HepG2 (cell line): ENCODE measurements around the gene CD81. TPM values are rescaled to one million over a fixed set of nuclear protein-coding genes. Genes with fewer than 3 reads are reported as not detected.

Source experiments
- ATAC-seq: fragments of 200-7000 bp; cut with Tn5 transposase; 3 replicates; pipeline ENCODE4 v1.9.1; 2020; ENCODE audit warnings: mild to moderate bottlenecking, moderate library complexity
- BruUV-seq: library from RNA; stranded (reverse); fragments of 400-500 nt; replicated peaks from 2 replicates; lab custom pipeline; 2021; lab: Mats Ljungman, UMichigan
- CTCF ChIA-PET: fragments of 300-600 bp; formaldehyde crosslinking; extraction: SDS; loops from one replicate; lab custom pipeline; 2021; ENCODE audit warnings: low total read pairs, inconsistent platforms, low intra/inter-chr PET ratio; lab: Yijun Ruan, JAX
- POLR2A ChIA-PET: fragments of 350-600 bp; sonication (Branson Sonifier 250); formaldehyde crosslinking; loops from one replicate; lab custom pipeline; 2020; ENCODE audit warnings: antibody characterized with exemption, inconsistent platforms; lab: Yijun Ruan, JAX
- DNase-seq: peaks from one replicate; pipeline ENCODE4 v3.0.0-alpha.2; 2015; ENCODE audit warnings: low spot score
- FAIRE-seq: peaks from 3 replicates; lab custom pipeline; 2011; peaks lifted over from hg19 to GRCh38; lab: Jason Lieb, UNC
- H2AFZ ChIP-seq: one replicate; pipeline ENCODE4 v1.6.1; 2011; ENCODE audit warnings: low read length, inconsistent platforms
- H3K27ac ChIP-seq: fragments of 300-600 bp; 3 replicates; pipeline ENCODE4 v1.8.0; 2011; ENCODE audit warnings: mixed run types, mild to moderate bottlenecking, mixed read lengths, low read length, inconsistent platforms; ENCODE audit not compliant: insufficient read depth; ENCODE audit errors: extremely low read length
- H3K27me3 ChIP-seq, 2 experiments: fragments of 200-600 bp in 1 of 2; 2 replicates in 1 of 2; 3 replicates in 1 of 2; pipeline versions ENCODE4 v1.6.0 to v1.8.0; 2011; ENCODE audit warnings: low read length in 2 of 2, mild to moderate bottlenecking in 2 of 2, moderate library complexity in 2 of 2, inconsistent platforms in 1 of 2; ENCODE audit not compliant: insufficient read depth in 2 of 2, control insufficient read depth in 1 of 2
- H3K36me3 ChIP-seq, 2 experiments: fragments of 200-600 bp in 1 of 2; replicated peaks in 1 of 2; 2 replicates in 1 of 2; 3 replicates in 1 of 2; pipeline versions ENCODE4 v1.5.1 to v1.8.0; 2011; ENCODE audit warnings: low read length in 2 of 2, inconsistent platforms in 1 of 2; ENCODE audit not compliant: insufficient read depth in 2 of 2, control insufficient read depth in 1 of 2
- H3K4me1 ChIP-seq: 2 replicates; pipeline ENCODE4 v1.5.1; 2012; ENCODE audit warnings: low read length, inconsistent platforms; ENCODE audit not compliant: insufficient read depth
- H3K4me2 ChIP-seq: 2 replicates; pipeline ENCODE4 v1.6.0; 2011; ENCODE audit warnings: low read depth, low read length, inconsistent platforms
- H3K4me3 ChIP-seq, 3 experiments: fragments of 200-600 bp in 1 of 3; sonication (generic), shearing (Covaris generic) in 1 of 3; replicated peaks in 1 of 3; 2 replicates each; pipeline ENCODE4 v1.5.1; 2011 to 2016; ENCODE audit warnings: low read length in 3 of 3, inconsistent platforms in 2 of 3, low read depth in 2 of 3, mild to moderate bottlenecking in 2 of 3, control low read depth in 1 of 3, mixed read lengths in 1 of 3; ENCODE audit not compliant: insufficient read depth in 1 of 3
- H3K79me2 ChIP-seq: one replicate; pipeline ENCODE4 v1.6.1; 2011; ENCODE audit warnings: low read length, inconsistent platforms; ENCODE audit not compliant: insufficient read depth
- H3K9ac ChIP-seq: 2 replicates; pipeline ENCODE4 v1.6.0; 2011; ENCODE audit warnings: mild to moderate bottlenecking, low read depth, low read length, inconsistent platforms; ENCODE audit not compliant: insufficient read depth
- H3K9me3 ChIP-seq: 2 replicates; pipeline ENCODE4 v1.5.1; 2012; ENCODE audit warnings: mild to moderate bottlenecking, low read length
- H4K20me1 ChIP-seq: 2 replicates; pipeline ENCODE4 v1.6.0; 2011; ENCODE audit warnings: inconsistent platforms, mild to moderate bottlenecking, low read length, moderate library complexity; ENCODE audit not compliant: insufficient read depth
- BRD4 ChIP-seq: sonication (generic); formaldehyde crosslinking; IDR thresholded peaks from 2 replicates; pipeline ENCODE4 v1.4.0; 2020; ENCODE audit warnings: missing genetic modification reagents
- DNMT3B ChIP-seq: conservative IDR thresholded peaks from 2 replicates; pipeline ENCODE4 v1.6.1; 2016; ENCODE audit warnings: missing biosample characterization, control low read depth
- ETV5 ChIP-seq: IDR thresholded peaks from 2 replicates; pipeline ENCODE4 v1.6.1; 2018; ENCODE audit warnings: missing biosample characterization, missing genetic modification reagents, inconsistent platforms, borderline replicate concordance
- EZH2 ChIP-seq: conservative IDR thresholded peaks from 2 replicates; pipeline ENCODE4 v1.6.1; 2012; ENCODE audit warnings: mild to moderate bottlenecking, low read depth, low read length, moderate library complexity
- KLF16 ChIP-seq, 2 experiments: sonication (generic) in 1 of 2; formaldehyde crosslinking in 1 of 2; IDR thresholded peaks; 2 replicates each; pipeline versions ENCODE4 v1.6.1 to v1.8.0; 2016 to 2023; ENCODE audit warnings: missing genetic modification reagents in 2 of 2, missing compliant biosample characterization in 1 of 2
- MAX ChIP-seq: IDR thresholded peaks from 2 replicates; pipeline ENCODE4 v1.6.1; 2012; ENCODE audit warnings: inconsistent platforms
- NFKBIZ ChIP-seq: IDR thresholded peaks from 2 replicates; pipeline ENCODE4 v1.6.1; 2018; ENCODE audit warnings: missing genetic modification reagents, missing compliant biosample characterization
- SETDB1 ChIP-seq: sonication (generic); formaldehyde crosslinking; IDR thresholded peaks from 2 replicates; pipeline ENCODE4 v1.5.1; 2020; ENCODE audit warnings: missing genetic modification reagents, mild to moderate bottlenecking, borderline replicate concordance
- SIX1 ChIP-seq: sonication (generic); formaldehyde crosslinking; IDR thresholded peaks from 2 replicates; pipeline ENCODE4 v1.4.0; 2020; ENCODE audit warnings: missing genetic modification reagents, borderline replicate concordance
- TIGD3 ChIP-seq: sonication (generic); formaldehyde crosslinking; IDR thresholded peaks from 2 replicates; pipeline ENCODE4 v1.5.1; 2020; ENCODE audit warnings: mild to moderate bottlenecking, missing genetic modification reagents, borderline replicate concordance
- USF2 ChIP-seq, 2 experiments: sonication (generic) in 1 of 2; formaldehyde crosslinking in 1 of 2; IDR thresholded peaks; 2 replicates each; pipeline versions ENCODE4 v1.5.1 to v1.6.1; 2011 to 2020; ENCODE audit warnings: borderline replicate concordance in 1 of 2, low read depth in 1 of 2, low read length in 1 of 2, mild to moderate bottlenecking in 1 of 2, missing genetic modification reagents in 1 of 2, moderate library complexity in 1 of 2
- ZNF557 ChIP-seq: sonication (generic); formaldehyde crosslinking; IDR thresholded peaks from 2 replicates; pipeline ENCODE4 v1.4.0; 2020; ENCODE audit warnings: missing genetic modification reagents
- ZNF619 ChIP-seq: sonication (generic); formaldehyde crosslinking; IDR thresholded peaks from 2 replicates; pipeline ENCODE4 v1.4.0; 2020; ENCODE audit warnings: mild to moderate bottlenecking, missing genetic modification reagents
- ZNF704 ChIP-seq: sonication (generic); formaldehyde crosslinking; IDR thresholded peaks from 2 replicates; pipeline ENCODE4 v1.8.1; 2023; ENCODE audit warnings: mild to moderate bottlenecking, inconsistent platforms, moderate library complexity, missing genetic modification reagents, borderline replicate concordance
- WGBS: methylation state at CpG from one replicate; pipeline ENCODE4 v1.1.6; 2017; ENCODE audit warnings: low lambda C conversion rate; 5-methylcytosine and 5-hydroxymethylcytosine counted together
- in situ Hi-C: cut with HindIII; loops from 2 replicates; pipeline ENCODE4 v1.10.0; 2017; ENCODE audit warnings: low pct_unique_long_range_greater_than_20kb; ENCODE audit not compliant: extremely low pct_ligation_motif_present
- intact Hi-C: fragments of 100-400 bp; cut with micrococcal nuclease; formaldehyde crosslinking; loops from one replicate; pipeline ENCODE4 v1.10.0; 2022; ENCODE audit not compliant: unreplicated experiment
- polyA plus RNA-seq, 8 experiments: library from polyadenylated mRNA; depleted of rRNA in 3 of 8; stranded (reverse) in 7 of 8; unstranded in 1 of 8; fragments of >200 nt; fragmentation: Illumina TruSeq in 4 of 8; extraction: Trizol in 4 of 8; gene quantifications; 2 replicates each; pipeline versions ENCODE4 v1.2.1 to v1.2.3, GENCODE V29; 2011 to 2016; ENCODE audit warnings: low read depth in 4 of 8, missing spikeins in 1 of 8, mixed read lengths in 1 of 8; ENCODE audit not compliant: insufficient read depth in 1 of 8
- total RNA-seq, 5 experiments: library from RNA; depleted of rRNA; stranded (reverse); fragments of >200 nt; fragmentation: Illumina TruSeq; extraction: Trizol; gene quantifications; 2 replicates each; pipeline ENCODE4 v1.2.3, GENCODE V29; 2016; ENCODE audit warnings: low read depth in 1 of 5

Gene CD81
- total and polyA plus RNA-seq, 2 of the 13 experiments (the other 11 are each of a cell fraction or from before 2014, with no cell fraction given), result not detected

GRCh38 chr11:2358754-2359442 is 18.2 kb upstream of the CD81 start (continued):
- TF ChIP-seq USF2 (IDR thresholded peaks at IDR 0.05; ENCODE audit: low read depth, low read length) (peak; percentile 31; the same call in 1 of the 2 replicates), USF2 (CRISPR knock-in tag; IDR thresholded peaks at IDR 0.05; ENCODE audit: borderline replicate concordance) (no peak)

- H3K4me1 ChIP-seq, result no peaks in the 10 kb centered on the region
- CTCF ChIA-PET, result no interaction called here
- H3K79me2 ChIP-seq, result no peaks in the 10 kb centered on the region
- DNase-seq, result no peak
- no peak overlapping the region for H2AFZ ChIP-seq
- no peak overlapping the region for H3K27ac ChIP-seq
- H3K36me3 ChIP-seq, result no peaks in the 10 kb centered on the region
- POLR2A ChIA-PET, result no interaction called here
- H3K9me3 ChIP-seq, result no peaks in the 10 kb centered on the region
- in situ Hi-C loops (no loop called here), intact Hi-C loops (no loop called here)
- H4K20me1 ChIP-seq, result no peaks in the 10 kb centered on the region
- WGBS, result 7% methylated on average over 3 of the region's 9 CpGs
- TF ChIP-seq ETV5, result no peak
- no peak for TF ChIP-seq DNMT3B (CRISPR knock-in tag)
- TF ChIP-seq ZNF557 (CRISPR knock-in tag), result no peak
- TF ChIP-seq ZNF619 (CRISPR knock-in tag), result no peak
- TF ChIP-seq NFKBIZ (CRISPR knock-in tag), result no peak
- no peak for TF ChIP-seq SIX1 (CRISPR knock-in tag)
- no peak for TF ChIP-seq BRD4
- TF ChIP-seq SETDB1 (CRISPR knock-in tag), result no peak
- no peak for TF ChIP-seq EZH2
- TF ChIP-seq KLF16 (CRISPR knock-in tag; IDR thresholded peaks at IDR 0.05), result no peak
- TF ChIP-seq MAX, result no peak
- no peak for TF ChIP-seq TIGD3 (CRISPR knock-in tag)
- TF ChIP-seq ZNF704 (CRISPR knock-in tag), result no peak
- H3K9ac ChIP-seq, result no peak overlapping the region
- no peak overlapping the region for H3K4me2 ChIP-seq
- ATAC-seq, result no peak
- BruUV-seq, result no TSS peak
- FAIRE-seq, result no peak
- H3K27me3 ChIP-seq, result peaks cover 16 to 78% of the 10 kb centered on the region in 2 experiments
- H3K4me3 ChIP-seq, result no peak overlapping the region
Observed at GRCh38 chr11:2359557-2359956, 17.6 kb upstream of the CD81 start.
